Natural killer cell (primary cell): Measurements from ENCODE around the gene SIAH1. TPM values are rescaled to one million over a fixed set of nuclear protein-coding genes. Genes with fewer than 3 reads are reported as not detected.
A peak's percentile ranks its signal among the peaks of the same experiment; 100 is the strongest.

Experiments used
- ATAC-seq, 3 donors: fragments of 150-1000 bp in 2 of 3; fragments of 200-7000 bp in 1 of 3; cut with Tn5 transposase; 1 replicate in 1 of 3; 2 replicates in 2 of 3; pipeline ENCODE4 v1.10.0; 2021; ENCODE audit warnings: mild to moderate bottlenecking in 2 of 3, moderate library complexity in 2 of 3
- DNase-seq, 2 donors: peaks; one replicate each; pipeline versions ENCODE4 v3.0.0 to v3.0.0-alpha.2; 2013 to 2021; ENCODE audit warnings: mixed read lengths in 1 of 2
- H3K27ac ChIP-seq: one replicate; pipeline ENCODE4 v1.5.1; 2013; ENCODE audit warnings: mild to moderate bottlenecking, low read length
- H3K27me3 ChIP-seq: one replicate; pipeline ENCODE4 v1.6.1; 2013; ENCODE audit warnings: low read length; ENCODE audit not compliant: control insufficient read depth, insufficient read depth
- H3K36me3 ChIP-seq: one replicate; pipeline ENCODE4 v1.6.1; 2013; ENCODE audit warnings: low read length; ENCODE audit not compliant: control insufficient read depth, insufficient read depth
- H3K4me1 ChIP-seq: one replicate; pipeline ENCODE4 v1.6.1; 2013; ENCODE audit warnings: low read length; ENCODE audit not compliant: control insufficient read depth, insufficient read depth
- H3K4me3 ChIP-seq: one replicate; pipeline ENCODE4 v1.5.1; 2013; ENCODE audit warnings: low read length
- H3K9me3 ChIP-seq: one replicate; pipeline ENCODE4 v1.6.1; 2013; ENCODE audit warnings: low read length; ENCODE audit not compliant: control insufficient read depth, insufficient read depth
- H3K27ac Mint-ChIP-seq, 2 donors: one replicate each; pipeline ENCODE4 v1.8.0; 2022; ENCODE audit warnings: mild to moderate bottlenecking in 2 of 2, mixed read lengths in 2 of 2, moderate library complexity in 1 of 2
- H3K27me3 Mint-ChIP-seq, 2 donors: one replicate each; pipeline ENCODE4 v1.8.0; 2022; ENCODE audit warnings: low read depth in 2 of 2, mixed read lengths in 2 of 2
- H3K36me3 Mint-ChIP-seq: one replicate; pipeline ENCODE4 v1.8.0; 2022; ENCODE audit warnings: mixed read lengths
- H3K4me1 Mint-ChIP-seq, 2 donors: one replicate each; pipeline ENCODE4 v1.8.0; 2022; ENCODE audit warnings: mixed read lengths in 2 of 2
- H3K4me3 Mint-ChIP-seq: one replicate; pipeline ENCODE4 v1.8.0; 2022; ENCODE audit warnings: mild to moderate bottlenecking, moderate library complexity, mixed read lengths
- H3K9me3 Mint-ChIP-seq, 2 donors: one replicate each; pipeline ENCODE4 v1.8.0; 2022; ENCODE audit warnings: mixed read lengths in 2 of 2
- WGBS: methylation state at CpG from one replicate; pipeline ENCODE4 v1.1.7; 2013; ENCODE audit warnings: missing lambda C conversion rate; ENCODE audit not compliant: insufficient coverage; 5-methylcytosine and 5-hydroxymethylcytosine counted together
- intact Hi-C: fragments of 100-400 bp; cut with micrococcal nuclease; formaldehyde crosslinking; loops from one replicate; pipeline ENCODE4 v1.14.2; 2022
- total RNA-seq, 4 donors: library from RNA; stranded (reverse); fragments of 120-200 nt in 1 of 4; gene quantifications; one replicate each; pipeline versions ENCODE4 v1.2.3 to v1.2.4, GENCODE V29; 2013 to 2022
- TF ChIP-seq, protein P1 (sequence below): fragments of 200-600 bp; IDR thresholded peaks from one replicate; pipeline ENCODE4 v1.8.0; 2022; ENCODE audit warnings: antibody characterized with exemption

The SIAH1 gene
- total RNA-seq, 3 donors from 2014 or later (not counting 1 experiment from before 2014, with no cell fraction given), result 52.9 to 57.7 (median 55.5) TPM

DNA sequence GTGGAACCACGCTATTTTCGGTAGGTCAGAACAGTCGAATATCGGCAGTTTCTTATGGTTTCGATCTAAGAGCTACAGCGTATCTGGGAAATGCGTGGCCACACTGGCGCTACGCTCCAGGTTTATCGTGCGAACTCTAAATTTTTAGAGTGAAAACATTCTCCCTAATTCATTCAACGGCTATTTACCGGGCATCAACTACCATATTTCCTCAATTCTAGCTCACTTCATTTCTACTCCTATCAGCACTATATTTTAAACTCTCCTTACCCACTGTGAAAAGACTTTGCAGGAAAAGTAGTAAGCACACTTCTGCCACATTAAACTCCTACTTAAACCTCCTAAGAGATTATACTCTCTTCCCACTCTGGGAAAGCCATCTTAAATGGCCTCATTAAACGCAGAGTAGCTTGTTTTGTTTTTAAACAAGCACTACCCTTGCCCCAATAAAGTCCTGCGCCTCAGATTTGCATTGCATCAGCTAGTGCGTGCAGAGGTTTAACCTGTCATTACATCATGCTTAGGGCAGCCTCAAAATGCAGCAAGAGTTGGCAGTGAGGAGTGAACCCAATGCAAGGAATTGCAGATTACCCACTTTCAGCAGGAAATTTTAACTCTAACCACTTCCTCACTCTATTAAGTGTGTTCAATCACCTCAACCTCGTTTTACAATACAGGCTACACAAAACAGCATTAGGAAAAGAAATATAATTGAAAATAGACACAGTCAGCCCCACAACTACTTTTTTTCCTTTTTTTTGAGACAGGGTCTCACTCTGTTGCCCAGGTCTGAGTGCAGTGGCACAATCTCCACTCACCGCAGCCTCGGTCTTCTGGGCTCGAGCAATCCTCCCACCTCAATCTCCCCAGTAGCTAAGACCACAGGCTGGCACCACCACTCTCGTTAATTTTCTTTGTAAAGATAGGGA, 18.8 kb downstream of the SIAH1 start:
- Mint-ChIP-seq H3K4me1 (peaks cover 31 to 35% of the 10 kb centered on the region in 2 donors), H3K4me3 (peak overlapping the region; percentile 97), H3K27ac (peak overlapping the region; percentile 73 to 90), H3K9me3 (no peaks in the 10 kb centered on the region), H3K27me3 (no peaks in the 10 kb centered on the region), H3K36me3 (no peaks in the 10 kb centered on the region)
- WGBS, result 11% methylated on average over 20 of the region's 21 CpGs
- Histone ChIP-seq H3K4me3 (peak overlapping the region; percentile 69), H3K4me1 (peaks cover 14% of the 10 kb centered on the region), H3K36me3 (no peaks in the 10 kb centered on the region), H3K9me3 (no peaks in the 10 kb centered on the region), H3K27ac (peak overlapping the region; percentile 77), H3K27me3 (no peaks in the 10 kb centered on the region)
- ATAC-seq, result peak; percentile 63 to 75 (median 69)
- DNase-seq, result peak in 1 of 2 donors; percentile 80
- TF ChIP-seq, protein P1, sequence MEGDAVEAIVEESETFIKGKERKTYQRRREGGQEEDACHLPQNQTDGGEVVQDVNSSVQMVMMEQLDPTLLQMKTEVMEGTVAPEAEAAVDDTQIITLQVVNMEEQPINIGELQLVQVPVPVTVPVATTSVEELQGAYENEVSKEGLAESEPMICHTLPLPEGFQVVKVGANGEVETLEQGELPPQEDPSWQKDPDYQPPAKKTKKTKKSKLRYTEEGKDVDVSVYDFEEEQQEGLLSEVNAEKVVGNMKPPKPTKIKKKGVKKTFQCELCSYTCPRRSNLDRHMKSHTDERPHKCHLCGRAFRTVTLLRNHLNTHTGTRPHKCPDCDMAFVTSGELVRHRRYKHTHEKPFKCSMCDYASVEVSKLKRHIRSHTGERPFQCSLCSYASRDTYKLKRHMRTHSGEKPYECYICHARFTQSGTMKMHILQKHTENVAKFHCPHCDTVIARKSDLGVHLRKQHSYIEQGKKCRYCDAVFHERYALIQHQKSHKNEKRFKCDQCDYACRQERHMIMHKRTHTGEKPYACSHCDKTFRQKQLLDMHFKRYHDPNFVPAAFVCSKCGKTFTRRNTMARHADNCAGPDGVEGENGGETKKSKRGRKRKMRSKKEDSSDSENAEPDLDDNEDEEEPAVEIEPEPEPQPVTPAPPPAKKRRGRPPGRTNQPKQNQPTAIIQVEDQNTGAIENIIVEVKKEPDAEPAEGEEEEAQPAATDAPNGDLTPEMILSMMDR, result no peak
- intact Hi-C loops, result no loop called here

- H3K36me3 Mint-ChIP-seq, result no peaks in the 10 kb centered on the region
- 8% methylated on average over 33 of the region's 33 CpGs for WGBS
- peak overlapping the region; percentile 73 to 90 for H3K27ac Mint-ChIP-seq
- intact Hi-C loops, result no loop called here
- H3K9me3 Mint-ChIP-seq, result no peaks in the 10 kb centered on the region
- DNase-seq (peak; percentile 52 to 82), ATAC-seq (peak; percentile 90 to 95 (median 93))
- peak overlapping the region; percentile 69 for H3K4me3 ChIP-seq
- H3K4me1 Mint-ChIP-seq, result peaks cover 31 to 32% of the 10 kb centered on the region in 2 donors
- TF ChIP-seq, protein P1, result no peak
- no peaks in the 10 kb centered on the region for H3K27me3 ChIP-seq
- peak overlapping the region; percentile 77 for H3K27ac ChIP-seq
- peaks cover 14% of the 10 kb centered on the region for H3K4me1 ChIP-seq
- H3K4me3 Mint-ChIP-seq, result peak overlapping the region; percentile 97
- no peaks in the 10 kb centered on the region for H3K9me3 ChIP-seq
- H3K36me3 ChIP-seq, result no peaks in the 10 kb centered on the region
- H3K27me3 Mint-ChIP-seq, result no peaks in the 10 kb centered on the region
Observed at GRCh38 chr16:48365601-48366164, 19.5 kb downstream of the SIAH1 start.

DNA sequence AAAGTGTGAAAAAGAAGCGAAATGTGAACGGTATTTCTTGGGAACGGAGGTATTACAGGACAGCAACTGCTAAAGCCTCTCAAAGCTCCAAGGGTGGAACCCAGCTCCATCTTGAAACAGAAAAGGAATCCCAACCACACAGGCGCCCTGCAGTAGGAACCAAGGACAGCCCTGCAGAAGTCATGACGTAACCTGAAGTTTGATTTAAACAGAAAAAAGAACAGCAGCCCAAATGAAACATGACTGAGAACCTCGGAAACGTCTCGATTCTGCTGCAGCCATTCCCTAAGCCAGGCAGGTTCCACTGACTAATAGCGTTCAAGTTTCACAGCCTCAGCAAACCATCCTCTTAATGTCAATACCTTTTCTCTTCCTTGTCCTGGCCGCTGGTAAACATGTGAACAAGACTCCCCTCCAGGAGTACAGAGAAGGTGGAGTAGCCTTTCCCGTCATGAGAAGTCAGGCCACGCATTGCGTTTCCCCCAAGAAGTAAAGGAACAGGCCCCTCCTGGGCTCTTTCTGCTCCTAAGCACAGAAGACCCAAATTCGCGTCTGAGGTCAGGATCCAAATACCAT, 20.1 kb downstream of the SIAH1 start:
- Mint-ChIP-seq H3K36me3 (no peaks in the 10 kb centered on the region), H3K27ac (peak overlapping the region; percentile 23 to 90), H3K27me3 (no peaks in the 10 kb centered on the region), H3K4me1 (peaks cover 31 to 32% of the 10 kb centered on the region in 2 donors), H3K4me3 (peak overlapping the region; percentile 97), H3K9me3 (no peaks in the 10 kb centered on the region)
- H3K27ac ChIP-seq, result no peak overlapping the region
- no peaks in the 10 kb centered on the region for H3K36me3 ChIP-seq
- H3K9me3 ChIP-seq, result no peaks in the 10 kb centered on the region
- DNase-seq, result no peak
- WGBS, result 94% methylated on average over 15 of the region's 15 CpGs
- intact Hi-C loops, result no loop called here
- H3K4me1 ChIP-seq, result peaks cover 14% of the 10 kb centered on the region
- no peak overlapping the region for H3K4me3 ChIP-seq
- TF ChIP-seq, protein P1, result no peak
- ATAC-seq, result no peak
- H3K27me3 ChIP-seq, result no peaks in the 10 kb centered on the region
